CD4-positive, alpha-beta T cell treated with Interleukin-15 for 4 hours (primary cell): Measurements from ENCODE around the gene FLT3.

Source experiments
- DNase-seq: peaks from one replicate; pipeline ENCODE4 v3.0.0-alpha.2; 2020; ENCODE audit warnings: low spot score

The FLT3 gene

DNA sequence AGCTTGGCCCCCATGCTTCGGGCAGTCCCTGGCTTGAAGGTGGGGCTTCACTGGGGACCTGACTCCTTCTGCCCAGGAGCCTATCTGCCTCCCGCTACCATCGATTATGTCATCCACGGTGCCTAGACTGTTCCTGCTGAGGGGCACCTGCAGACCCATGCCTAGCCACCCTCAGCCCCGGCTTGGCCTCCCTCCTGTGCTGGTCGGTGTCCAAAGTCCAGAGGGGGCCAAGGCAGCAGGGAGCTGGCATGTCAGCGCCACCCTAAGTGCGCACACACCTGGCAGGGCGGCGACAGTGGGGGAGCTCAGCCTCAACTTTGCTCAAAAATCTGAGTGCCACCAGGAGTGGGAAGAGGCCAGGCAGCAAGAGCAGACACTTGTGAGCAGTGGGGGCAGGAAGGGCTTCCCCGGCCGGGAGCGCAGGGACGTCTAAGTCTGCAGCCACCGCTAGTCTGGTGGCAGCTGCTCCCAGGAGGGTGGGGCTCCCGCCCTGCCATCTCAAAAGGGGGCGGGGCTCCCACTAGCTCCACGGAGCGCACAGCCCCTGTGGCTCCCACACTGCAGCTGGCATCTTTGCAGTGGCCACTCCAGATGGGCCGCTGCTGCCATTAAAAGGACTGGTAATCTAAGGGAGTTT, 98.4 kb downstream of the FLT3 start:
- DNase-seq, result no peak

DNA sequence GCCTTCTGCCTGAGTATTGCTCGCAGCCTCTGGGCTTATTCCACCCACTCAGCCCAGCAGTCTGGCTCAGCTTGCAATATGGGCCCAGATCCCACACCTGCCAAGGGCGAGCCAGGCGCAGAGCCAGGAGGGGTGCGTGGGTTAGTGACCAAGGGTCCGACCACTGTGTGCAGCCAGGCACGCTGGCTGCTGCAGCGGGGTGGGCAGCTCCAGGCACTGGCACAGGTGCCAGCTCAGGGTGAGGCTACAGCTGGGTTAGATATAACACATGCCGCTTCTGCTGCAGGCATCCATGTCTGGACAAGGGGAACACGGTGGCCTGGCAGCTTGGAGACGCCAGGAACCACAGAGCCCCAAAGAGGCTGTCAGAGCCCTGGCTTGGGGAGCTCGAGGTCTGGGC, 99.3 kb downstream of the FLT3 start:
- no peak for DNase-seq

DNA sequence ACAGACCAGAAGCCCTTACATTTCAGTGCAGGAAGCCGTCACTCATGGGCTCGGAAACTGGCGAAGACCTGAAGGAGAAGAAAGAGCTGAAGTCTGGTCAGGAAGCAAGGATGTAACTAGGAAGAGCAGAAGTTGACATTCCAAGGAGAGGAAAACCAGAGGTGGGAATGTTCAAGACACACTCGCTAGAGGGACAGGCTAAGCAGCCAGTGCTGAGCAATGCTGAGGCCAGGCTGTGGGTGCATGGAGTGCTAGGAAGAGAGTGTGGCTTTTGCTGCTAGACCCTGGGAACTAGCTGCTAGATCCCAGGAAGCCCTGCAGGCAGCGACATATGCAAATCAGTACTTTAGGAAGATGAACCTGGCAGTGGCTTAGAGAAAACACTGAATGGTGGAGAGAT, 99.8 kb downstream of the FLT3 start:
- DNase-seq, result no peak

DNA sequence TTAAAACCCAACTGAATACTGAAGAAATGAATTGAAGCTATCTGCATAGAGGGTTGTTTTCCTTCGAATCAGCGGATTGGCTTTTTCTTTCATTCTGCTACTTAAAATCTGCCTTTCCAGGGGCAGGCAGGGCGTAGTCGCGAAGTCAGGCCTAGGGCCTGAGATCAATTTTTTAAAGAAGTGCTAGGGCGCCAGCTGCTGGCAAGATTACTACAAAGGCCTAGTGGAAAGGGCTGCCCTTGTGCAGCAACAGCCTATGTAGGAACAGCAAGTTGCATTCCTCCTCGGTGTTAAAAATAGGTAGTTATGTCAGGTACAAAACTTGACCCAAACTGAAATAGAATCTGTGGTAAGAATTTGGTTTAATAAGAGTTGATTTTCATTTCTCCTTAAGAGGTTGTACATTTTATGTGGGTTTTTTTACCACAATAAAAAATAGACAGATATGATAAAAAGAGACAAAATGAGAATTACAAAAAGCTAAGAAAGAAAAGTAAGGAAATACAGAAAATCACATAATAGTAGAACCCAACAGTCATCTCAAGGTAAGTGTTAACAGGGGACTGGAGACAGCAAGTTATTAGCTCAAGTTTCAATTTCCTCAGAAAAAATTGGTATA, 102.4 kb downstream of the FLT3 start:
- no peak for DNase-seq

DNA sequence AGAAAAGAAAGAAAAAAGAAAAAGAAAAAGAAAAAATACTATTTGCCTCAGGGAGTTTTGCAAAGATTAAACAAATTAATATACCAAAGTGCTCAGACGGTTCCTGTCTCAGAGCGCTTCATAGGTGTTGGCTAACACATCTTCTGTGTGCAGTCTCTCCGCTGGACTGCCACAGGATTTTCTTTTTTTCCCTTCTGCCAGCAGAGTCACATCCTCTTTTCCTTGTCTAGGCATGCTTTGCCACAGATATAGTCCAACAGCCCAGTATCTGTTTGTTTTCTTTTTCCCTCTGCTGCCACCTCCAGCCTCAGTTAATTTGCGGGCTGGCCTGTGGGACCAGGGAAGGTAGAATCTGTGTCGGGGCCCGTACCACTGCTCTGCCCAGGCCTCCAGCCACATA, 108.5 kb downstream of the FLT3 start:
- DNase-seq, result no peak

DNA sequence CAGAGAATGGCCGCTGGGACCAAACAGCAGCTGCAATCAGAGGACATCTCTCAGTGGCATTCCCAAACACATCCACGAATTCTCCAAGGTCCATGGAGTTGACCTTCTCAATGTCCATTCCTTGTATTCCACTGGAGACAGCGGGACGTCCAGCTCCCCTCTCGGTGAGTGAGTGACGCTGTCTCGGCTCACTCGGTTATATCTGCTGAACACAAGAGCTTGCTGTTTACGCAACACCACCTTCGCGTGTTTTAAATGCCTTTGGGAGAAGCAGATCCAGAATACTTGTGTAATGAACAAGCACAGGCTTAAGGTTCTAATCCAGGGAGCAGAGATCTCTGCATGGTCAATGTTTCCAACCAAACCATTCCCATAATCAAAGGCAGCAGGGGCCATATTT, 111.9 kb downstream of the FLT3 start, which contains the start of gene URAD:
TSS of gene URAD (minus strand) at position 174 of the 400 bp plus-strand sequence. CDS start at position 118, 56 bp downstream.
- DNase-seq, result no peak

DNA sequence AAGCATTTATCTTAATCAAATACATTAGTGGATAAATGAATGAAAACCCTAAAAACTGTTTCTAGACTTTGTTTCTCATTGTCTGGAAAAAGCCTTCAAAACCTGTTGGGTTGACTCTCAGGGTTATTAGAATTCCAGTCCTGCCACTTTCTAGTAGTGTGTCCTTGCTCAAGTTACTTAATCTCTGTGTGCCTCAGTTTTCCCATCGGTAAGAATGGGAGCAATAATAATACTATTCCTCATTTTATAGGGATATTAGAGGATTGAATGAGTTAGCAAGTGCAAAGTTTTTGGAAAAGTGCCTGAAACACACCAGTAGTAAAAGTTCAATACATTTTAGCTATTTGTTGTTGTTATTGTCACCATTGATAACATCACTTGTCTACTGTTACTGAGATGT, 114.8 kb downstream of the FLT3 start:
- DNase-seq, result no peak

DNA sequence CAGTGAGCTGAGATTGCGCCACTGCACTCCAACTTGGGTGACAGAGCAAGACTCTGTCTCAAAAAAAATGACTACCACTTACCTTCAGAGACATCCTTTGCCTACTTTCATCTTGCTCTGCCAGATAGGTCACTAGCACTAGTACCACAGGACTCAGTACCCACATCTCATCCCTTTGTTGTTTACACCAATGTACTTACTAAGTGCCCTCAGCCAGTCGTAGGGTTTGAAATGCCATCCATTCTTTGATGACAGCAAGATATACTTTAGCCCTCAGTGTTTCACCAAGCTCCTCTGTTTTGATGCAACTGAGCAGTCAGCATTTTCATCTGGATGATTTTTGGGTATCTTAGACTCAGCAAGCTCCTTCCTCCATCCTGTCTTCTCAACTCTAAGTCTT, 118.0 kb downstream of the FLT3 start:
- DNase-seq, result no peak

DNA sequence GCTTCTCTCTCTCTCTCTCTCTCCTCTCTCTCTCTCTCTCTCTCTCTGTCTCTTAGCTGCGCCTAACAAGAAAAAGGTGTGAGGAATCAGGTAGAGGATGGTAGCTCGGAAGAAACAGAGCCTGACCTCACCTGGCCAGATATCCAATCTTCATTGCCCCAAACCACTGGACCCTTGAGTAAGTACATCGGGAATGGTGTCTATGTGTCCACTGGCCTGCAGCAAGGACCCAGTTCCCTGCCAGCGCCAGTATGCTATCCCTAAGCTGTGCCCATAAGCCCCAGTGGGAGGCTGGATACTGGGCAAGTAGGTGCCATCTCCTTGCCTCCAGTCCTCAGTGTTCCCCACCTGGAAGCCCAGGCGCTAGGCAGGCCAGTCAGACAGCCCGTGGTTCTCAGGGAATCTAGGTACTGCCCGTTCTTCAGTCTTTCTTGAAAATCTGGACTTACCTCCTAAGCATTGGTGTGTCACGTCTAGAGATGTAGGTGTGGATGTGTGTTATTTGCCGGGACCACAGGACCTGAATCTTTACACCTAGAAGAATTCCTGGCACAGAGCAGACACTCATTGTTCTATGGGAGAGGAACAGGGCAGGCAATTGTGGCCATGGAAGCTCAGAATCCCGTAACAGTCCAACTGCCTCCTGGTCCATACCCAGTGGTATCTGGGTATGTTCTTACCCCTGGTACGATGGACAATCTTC, 119.2 kb downstream of the FLT3 start:
- no peak for DNase-seq

DNA sequence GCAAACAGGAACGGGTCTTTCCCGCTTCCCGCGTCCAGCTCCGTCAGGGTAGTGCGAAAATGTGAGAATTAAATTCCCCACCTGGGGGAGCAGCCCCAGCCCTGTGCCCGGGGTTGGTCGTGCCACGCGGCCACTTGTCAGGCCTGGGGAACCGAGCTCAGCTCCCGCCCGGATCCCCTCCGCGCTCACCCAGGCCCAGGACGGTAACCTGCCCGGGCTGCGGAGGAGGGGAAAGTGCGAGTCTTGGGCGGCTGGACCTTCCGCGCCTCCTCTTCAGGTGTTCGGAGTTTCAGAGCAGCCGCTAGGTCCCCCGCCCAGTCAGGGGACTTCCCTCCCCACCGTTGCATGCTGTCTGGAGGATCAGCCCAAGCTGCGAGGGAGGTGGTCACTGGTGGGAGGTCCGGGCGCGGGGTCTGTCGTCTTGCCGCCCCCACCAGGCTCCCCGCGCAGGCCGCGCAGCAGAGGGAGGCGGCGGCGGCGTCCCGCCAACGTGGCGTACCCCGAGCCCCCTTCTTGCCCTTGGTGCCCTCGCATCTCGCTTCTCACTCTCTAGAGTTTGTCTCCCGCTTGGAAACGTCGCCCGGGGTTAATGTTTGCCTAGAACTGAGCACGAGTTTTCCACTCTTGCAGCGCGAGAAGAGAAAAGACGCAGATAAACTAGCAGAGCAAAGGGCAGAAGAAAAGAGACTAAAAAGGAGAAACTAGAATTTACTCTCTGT, 119.9 kb downstream of the FLT3 start:
- no peak for DNase-seq

DNA sequence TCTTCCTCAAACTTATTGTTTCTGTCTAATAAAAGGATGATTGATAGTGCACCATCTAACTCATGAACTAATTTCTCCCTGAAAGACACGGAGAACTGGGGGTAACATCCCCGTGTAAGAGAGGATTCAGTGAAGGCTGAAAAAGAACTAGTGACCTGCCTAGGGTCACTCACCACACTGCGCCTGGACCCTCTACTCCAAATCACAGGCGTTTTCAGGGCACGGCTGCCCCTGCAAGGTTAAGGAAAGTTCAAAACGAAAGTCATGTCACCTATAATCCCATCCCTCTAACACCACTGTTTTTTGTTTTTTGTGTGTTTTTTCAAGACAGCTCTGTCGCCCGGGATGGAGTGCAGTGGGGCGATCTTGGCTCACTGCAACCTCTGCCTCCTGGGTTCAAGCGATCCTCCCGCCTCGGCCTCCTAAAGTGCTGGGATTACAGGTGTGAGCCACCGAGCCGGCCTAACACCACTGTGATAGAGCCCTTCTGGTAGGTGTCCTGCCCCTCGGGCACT, 120.6 kb downstream of the FLT3 start:
- no peak for DNase-seq

DNA sequence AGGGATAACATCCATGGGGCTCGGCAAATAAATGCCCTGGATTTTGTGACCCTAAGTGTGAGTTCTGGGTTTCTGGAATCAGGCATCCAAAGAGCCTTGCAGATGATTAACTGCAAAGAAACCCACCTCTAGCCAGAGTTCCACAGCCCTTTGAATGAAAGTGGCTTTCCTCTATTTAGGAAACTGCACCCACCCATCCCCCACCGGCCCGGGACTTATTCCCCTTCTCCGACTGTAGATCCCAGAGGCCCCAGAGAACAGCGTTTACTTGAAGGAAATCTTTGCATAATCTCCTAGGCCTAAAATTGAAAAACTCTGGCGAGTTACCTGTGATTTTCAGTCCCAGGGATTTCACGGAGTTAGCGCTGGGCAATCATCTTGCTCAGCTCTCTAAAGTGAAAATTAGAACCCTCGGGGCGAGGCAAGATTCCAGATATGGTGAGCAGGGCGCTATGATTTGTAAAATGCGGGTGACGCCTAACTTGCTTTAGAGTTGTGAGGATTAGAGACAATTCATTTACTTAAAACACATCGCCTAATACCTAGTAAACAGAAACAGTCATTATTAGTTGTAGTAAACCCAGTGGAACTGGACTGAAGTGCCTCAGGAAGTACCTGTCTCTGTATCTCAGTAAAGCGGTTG, 121.3 kb downstream of the FLT3 start:
- DNase-seq, result no peak

DNA sequence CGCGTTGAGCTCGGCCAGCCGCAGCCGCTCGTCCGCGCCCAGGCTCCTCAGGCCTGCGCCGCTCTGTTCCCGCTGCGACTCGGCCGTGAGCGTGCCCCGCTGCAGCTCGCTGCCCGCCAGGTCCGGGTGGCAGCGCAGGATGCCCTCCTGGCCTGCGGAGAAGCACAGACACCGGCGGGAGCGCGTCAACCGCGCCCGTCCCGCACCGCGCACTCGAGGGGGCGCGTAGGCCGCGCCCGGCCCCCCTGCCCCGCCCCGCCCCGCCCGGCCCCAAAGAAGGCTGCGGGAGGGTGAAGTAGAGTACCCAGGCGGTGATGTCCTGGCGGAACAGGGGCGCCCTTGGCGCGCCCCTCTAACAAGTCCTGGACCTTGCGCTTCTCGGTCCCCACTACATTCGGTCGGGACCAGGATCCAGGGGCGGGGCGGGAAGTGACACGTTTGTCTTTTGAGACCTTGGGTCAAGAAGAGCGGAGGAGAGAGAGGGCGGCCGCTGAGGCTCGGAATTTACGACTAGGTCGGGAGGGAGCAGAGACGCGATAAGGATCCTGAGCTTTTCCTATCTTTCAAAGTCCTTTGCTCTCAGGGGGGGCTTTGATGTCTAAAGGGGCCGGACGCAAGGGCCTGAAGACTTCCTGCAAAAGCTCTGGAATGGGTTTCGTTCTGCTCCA, 121.9 kb downstream of the FLT3 start:
- DNase-seq, result no peak

DNA sequence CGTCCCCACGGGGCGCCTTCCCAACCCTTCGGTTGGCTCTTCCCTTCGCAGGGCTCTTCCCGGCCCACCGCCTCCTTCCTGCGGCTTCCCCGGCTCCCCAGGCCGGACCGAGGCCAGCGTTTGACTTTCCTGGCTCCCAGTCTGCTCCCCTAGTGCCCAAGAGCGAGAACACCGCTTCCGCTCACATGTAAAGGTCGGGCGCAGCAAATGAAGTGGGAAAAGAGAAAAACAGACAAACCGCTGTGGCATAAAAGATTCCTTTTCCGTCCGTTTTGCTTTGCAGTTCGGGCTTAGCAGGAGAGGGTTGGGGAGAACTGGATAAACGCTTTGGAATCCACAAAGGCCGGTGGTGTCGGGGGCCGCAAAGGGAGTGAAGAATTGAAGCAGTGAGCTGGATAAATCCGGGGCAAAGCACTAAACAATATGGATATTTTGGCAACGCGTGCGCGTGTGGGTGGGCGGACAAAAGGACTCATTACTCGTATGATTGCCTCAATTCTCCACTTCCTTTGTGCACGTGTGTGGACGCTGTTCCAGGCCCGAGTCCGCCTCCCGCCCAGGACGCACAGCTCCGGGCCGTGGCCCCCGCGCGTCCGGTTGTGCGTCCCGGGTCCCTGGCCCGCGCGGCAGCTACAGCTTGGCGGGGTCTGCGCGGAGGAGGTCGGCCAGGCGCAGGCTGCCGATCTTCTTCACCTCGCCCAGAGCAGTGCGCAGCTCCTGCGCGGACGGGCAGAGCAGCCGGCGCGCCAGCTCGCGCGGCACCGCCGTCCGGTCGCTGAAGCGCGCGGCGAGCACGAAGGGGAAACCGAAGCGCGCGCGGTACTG, 122.7 kb downstream of the FLT3 start:
- DNase-seq, result no peak

DNA sequence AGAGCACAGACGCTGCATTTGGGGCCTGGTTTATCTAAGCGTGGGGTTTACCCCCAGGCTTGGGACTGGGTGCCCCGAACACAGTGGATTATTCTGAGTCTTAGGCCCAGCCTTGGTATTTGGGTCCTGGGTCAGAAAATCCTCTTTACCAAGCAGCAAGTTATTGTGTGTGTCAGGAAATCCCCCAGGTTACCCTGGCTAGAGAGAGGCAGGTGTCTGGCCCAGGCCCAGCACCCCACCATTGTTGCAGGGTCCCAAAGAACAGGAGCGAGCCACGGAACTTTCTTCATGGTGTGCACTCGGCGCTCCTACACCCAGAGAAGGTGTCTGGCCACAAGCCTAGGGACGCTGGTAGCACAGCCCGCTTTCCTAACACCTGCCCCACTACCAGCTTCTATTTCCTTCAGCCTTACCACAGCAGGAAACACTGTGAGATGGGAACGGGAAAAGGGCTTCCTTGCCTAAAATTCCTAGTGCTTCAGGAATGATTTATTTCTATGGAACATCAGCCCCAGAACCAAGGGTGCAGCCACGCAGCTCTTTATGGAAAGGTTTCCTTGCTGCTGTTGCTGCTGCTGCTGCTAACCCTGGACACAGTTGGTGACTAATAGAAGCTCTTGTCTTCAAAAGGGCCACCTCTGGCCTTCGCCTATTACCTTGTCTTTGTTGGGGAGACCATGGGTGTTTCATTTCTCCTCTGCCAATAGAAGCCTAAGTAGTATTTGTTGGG, 123.8 kb downstream of the FLT3 start:
- no peak for DNase-seq

DNA sequence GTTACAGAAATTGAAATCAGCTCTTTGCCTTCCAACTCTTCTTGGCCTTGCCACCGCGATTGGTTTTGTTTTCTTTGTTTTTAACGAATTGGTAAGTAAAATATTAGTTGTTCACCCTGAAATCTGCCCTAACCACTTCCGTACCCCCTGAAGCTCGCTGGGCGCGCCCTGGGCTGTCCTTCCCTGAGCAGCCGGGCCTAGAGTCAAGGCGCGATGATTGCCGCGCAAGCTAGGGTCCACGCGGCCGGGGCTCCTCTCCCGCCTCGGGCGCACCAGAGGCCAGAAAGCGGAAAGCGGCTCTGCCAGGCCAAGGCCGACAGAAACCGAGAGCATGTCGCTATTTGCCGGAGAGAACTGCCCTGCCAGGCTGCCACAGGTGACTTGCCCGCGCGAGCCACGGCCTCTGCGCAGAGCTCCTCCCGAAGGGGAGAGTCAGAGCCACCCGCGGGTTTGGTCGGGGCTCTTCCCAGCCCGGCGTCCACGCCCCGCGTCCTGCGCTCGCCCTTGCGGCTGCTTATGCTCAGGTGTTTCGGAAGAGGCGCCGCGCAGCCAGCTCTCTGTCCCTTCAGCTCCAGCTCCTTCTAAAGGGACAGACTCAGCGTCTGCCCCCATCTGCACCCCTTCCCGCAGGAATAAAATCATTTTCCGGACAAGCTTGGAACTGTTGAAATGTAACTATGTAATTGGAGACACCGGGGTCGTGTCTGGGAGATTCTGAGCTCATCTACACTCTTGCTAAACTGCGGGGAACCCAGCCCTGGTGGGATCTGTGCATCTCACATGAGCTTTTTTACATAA, 124.6 kb downstream of the FLT3 start:
- no peak for DNase-seq

DNA sequence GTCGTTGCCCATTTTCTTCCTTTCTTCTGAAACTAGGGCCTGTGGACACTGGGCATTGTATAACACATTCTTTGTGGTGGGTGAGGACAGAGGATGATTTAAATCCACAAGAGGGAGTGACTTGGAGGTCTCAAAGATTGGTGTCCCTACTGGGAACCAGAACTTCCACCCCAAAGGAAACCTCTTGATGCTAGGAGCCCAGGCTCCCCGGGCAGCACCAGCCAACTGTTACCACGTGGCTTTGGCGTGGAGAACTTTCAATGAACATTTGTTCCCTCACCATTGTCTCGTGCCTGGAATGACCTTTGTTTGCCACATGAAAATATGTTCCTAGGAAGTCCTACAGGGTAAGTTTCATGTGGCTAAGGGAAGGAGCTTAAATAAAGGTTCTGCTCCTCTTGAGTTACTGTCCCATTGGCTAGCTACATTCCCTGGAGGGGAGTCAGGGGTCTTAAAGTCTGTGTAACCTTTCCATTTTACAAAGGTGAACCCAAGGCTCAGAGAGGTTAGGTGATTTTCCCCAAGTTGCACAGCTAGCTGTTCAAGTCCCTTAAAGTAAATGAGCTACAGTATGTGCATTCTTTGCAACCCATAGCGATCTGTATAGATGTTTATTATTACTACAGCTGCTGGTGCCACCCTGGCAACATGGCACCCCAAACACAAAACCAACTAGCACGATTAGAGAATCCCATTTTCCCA, 126.3 kb downstream of the FLT3 start:
- DNase-seq, result no peak

DNA sequence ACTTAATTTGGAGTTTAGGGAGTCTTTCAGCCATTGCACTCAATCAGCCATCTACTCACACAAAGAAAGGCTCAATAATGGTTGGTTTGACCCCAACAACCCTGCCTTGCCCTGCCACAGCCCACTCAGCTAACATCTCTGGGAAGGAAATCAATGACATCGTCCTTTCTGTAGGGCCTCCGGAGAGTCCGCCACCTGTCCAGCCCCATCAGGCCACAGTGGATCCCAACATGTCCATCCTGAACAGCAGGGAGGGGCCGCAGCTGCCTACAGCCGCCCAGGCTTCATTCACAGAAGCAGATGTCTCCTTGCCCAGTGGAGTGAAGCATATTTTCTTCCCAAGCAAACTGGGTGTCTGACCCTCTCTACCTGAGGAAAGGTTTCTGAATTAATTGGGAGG, 127.1 kb downstream of the FLT3 start:
- no peak for DNase-seq

DNA sequence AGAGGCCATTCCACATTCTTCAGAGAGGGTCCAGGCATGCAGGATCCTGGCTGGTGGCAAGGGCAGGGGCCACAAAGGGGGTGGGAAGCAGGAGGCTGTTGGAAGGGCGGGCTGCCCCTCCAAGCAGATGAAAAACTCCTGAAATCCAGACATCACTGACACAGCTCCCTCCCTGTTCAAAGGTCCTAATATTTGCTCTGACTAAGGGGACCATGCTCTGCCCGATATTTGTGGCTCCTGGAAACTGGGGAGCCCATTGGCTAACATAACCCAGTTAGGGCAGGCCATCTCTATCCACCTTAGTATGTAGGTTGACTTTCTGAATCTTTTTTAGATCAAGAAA, 127.9 kb downstream of the FLT3 start:
- no peak for DNase-seq
